OCI-LY7 (cell line): Measurements from ENCODE around the gene COPZ1. TPM values are rescaled to one million over a fixed set of nuclear protein-coding genes. Genes with fewer than 3 reads are reported as not detected.

Source experiments
- BruUV-seq: library from RNA; stranded (reverse); fragments of 400-500 nt; replicated peaks from 2 replicates; lab custom pipeline; 2021; lab: Mats Ljungman, UMichigan
- CTCF ChIA-PET: fragments of 300-600 bp; sonication (Branson Sonifier 250); formaldehyde crosslinking; loops from one replicate; lab custom pipeline; 2022; ENCODE audit warnings: antibody characterized with exemption; ENCODE audit not compliant: unreplicated experiment; lab: Charles Lee
- POLR2A ChIA-PET: fragments of 300-600 bp; sonication (Branson Sonifier 250); formaldehyde crosslinking; loops from one replicate; lab custom pipeline; 2022; ENCODE audit warnings: antibody characterized with exemption; lab: Charles Lee
- DNase-seq: peaks from one replicate; pipeline ENCODE4 v3.0.0-alpha.2; 2015; ENCODE audit warnings: low spot score
- H2AFZ ChIP-seq: fragments of 200-600 bp; sonication (generic), shearing (Covaris generic); 2 replicates; pipeline ENCODE4 v1.6.1; 2014; ENCODE audit warnings: mild to moderate bottlenecking, antibody characterized with exemption, low read length, moderate library complexity
- H3K27ac ChIP-seq: fragments of 200-600 bp; sonication (generic); 2 replicates; pipeline ENCODE4 v1.5.1; 2014; ENCODE audit warnings: mixed run types, low read depth, mild to moderate bottlenecking, moderate library complexity, low read length, inconsistent platforms; ENCODE audit not compliant: poor library complexity, severe bottlenecking
- H3K36me3 ChIP-seq: fragments of 200-600 bp; sonication (generic); 2 replicates; pipeline ENCODE4 v1.6.1; 2014; ENCODE audit warnings: mild to moderate bottlenecking, antibody characterized with exemption, low read length, moderate library complexity, mixed read lengths; ENCODE audit not compliant: insufficient read depth
- H3K4me1 ChIP-seq: fragments of 200-600 bp; sonication (generic); 2 replicates; pipeline ENCODE4 v1.5.1; 2014; ENCODE audit warnings: mild to moderate bottlenecking, low read length; ENCODE audit not compliant: insufficient read depth, poor library complexity, severe bottlenecking
- H3K4me2 ChIP-seq: fragments of 200-600 bp; sonication (generic); 2 replicates; pipeline ENCODE4 v1.6.1; 2014; ENCODE audit warnings: mild to moderate bottlenecking, low read length
- H3K4me3 ChIP-seq: fragments of 200-600 bp; sonication (generic); 2 replicates; pipeline ENCODE4 v1.5.1; 2014; ENCODE audit warnings: mild to moderate bottlenecking, low read depth, low read length; ENCODE audit not compliant: poor library complexity, severe bottlenecking
- H3K79me2 ChIP-seq: fragments of 200-600 bp; sonication (generic); 2 replicates; pipeline ENCODE4 v1.6.1; 2016; ENCODE audit warnings: low read depth, mild to moderate bottlenecking, low read length, moderate library complexity, mixed read lengths; ENCODE audit not compliant: insufficient read depth
- H3K9me2 ChIP-seq: fragments of 200-600 bp; sonication (generic); 2 replicates; pipeline ENCODE4 v1.6.1; 2016; ENCODE audit warnings: mild to moderate bottlenecking, low read length, mixed read lengths; ENCODE audit not compliant: insufficient read depth
- H3K9me3 ChIP-seq: fragments of 200-600 bp; sonication (generic); 2 replicates; pipeline ENCODE4 v1.6.1; 2014; ENCODE audit warnings: mild to moderate bottlenecking, mixed run types, low read length, mixed read lengths
- H4K20me1 ChIP-seq: fragments of 200-600 bp; sonication (generic); 2 replicates; pipeline ENCODE4 v1.6.1; 2014; ENCODE audit warnings: mild to moderate bottlenecking, antibody characterized with exemption, low read length, moderate library complexity, mixed read lengths; ENCODE audit not compliant: insufficient read depth
- EZH2phosphoT487 ChIP-seq: fragments of 200-600 bp; sonication (generic); IDR thresholded peaks from 2 replicates; pipeline ENCODE4 v1.6.1; 2018; ENCODE audit warnings: low read depth, borderline replicate concordance, mild to moderate bottlenecking, mixed run types, antibody characterized with exemption, low read length, moderate library complexity, mixed read lengths
- intact Hi-C: fragments of 100-400 bp; cut with micrococcal nuclease; formaldehyde crosslinking; loops from one replicate; pipeline ENCODE4 v1.10.0; 2022; ENCODE audit not compliant: unreplicated experiment
- total RNA-seq, 2 experiments: library from RNA; depleted of rRNA in 1 of 2; stranded (reverse); fragments of >200 nt in 1 of 2; shearing (Covaris generic) in 1 of 2; gene quantifications; 2 replicates each; pipeline ENCODE4 v1.2.3, GENCODE V29; 2014 to 2022
- TF ChIP-seq, protein P1 (sequence below): fragments of 200-600 bp; sonication (generic); conservative IDR thresholded peaks from 2 replicates; pipeline ENCODE4 v1.5.1; 2014; ENCODE audit warnings: mild to moderate bottlenecking, antibody characterized with exemption, low read length, moderate library complexity, mixed read lengths

Gene COPZ1
- total RNA-seq, 2 experiments from 2014 or later = 86.0 to 121 TPM

DNA sequence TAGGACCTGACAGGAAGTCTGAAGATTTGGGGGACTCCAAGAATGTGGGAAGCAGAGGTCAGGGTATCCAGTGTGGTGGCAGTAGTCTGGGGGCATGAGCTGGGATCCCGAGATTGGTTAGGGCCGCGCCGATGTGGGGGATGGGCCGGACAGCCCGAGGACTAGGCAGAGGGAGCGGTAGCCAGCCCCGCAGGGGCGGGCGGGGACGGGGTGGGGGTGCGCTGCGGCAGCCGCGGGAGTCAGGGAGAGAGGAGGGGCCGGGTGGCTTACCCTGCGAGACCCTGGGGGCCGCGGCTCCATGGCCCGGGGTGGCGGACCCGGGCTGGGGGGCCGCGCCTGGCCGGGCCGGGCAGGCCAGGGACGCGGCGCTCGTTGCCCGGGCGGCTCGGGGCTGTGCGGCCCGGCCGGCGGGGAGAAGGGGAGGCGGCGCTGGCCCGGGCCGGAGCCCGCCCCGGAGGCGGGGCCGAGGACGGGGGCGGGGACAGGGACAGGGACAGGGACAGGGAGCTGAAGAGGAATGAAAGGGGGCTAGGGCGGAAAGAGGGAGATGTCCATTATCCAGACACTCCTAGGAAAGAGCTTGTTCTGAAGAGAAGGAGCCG, 54.0 kb downstream of the COPZ1 start:
- H4K20me1 ChIP-seq = no peaks in the 10 kb centered on the region
- peak overlapping the region; percentile 54 for H3K4me3 ChIP-seq
- BruUV-seq = no TSS peak
- H3K9me3 ChIP-seq = no peaks in the 10 kb centered on the region
- TF ChIP-seq EZH2phosphoT487 = no peak
- TF ChIP-seq, protein P1, sequence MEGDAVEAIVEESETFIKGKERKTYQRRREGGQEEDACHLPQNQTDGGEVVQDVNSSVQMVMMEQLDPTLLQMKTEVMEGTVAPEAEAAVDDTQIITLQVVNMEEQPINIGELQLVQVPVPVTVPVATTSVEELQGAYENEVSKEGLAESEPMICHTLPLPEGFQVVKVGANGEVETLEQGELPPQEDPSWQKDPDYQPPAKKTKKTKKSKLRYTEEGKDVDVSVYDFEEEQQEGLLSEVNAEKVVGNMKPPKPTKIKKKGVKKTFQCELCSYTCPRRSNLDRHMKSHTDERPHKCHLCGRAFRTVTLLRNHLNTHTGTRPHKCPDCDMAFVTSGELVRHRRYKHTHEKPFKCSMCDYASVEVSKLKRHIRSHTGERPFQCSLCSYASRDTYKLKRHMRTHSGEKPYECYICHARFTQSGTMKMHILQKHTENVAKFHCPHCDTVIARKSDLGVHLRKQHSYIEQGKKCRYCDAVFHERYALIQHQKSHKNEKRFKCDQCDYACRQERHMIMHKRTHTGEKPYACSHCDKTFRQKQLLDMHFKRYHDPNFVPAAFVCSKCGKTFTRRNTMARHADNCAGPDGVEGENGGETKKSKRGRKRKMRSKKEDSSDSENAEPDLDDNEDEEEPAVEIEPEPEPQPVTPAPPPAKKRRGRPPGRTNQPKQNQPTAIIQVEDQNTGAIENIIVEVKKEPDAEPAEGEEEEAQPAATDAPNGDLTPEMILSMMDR = no peak
- DNase-seq = peak; percentile 33
- intact Hi-C loops = no loop called here
- ChIA-PET CTCF (interaction anchor here (0.8 to 1.4 kb wide), 8 partner anchors 9 to 87 kb away, joined by 3 to 9 read pairs (median 4); no protein-coding TSS in a partner anchor), POLR2A (interaction anchor here (1.0 kb wide), 1 partner anchor 8 kb away, joined by 3 read pairs; no protein-coding TSS in a partner anchor)
- H2AFZ ChIP-seq = peak overlapping the region; percentile 86; the same call in 1 of the 2 replicates
- H3K9me2 ChIP-seq = no peaks in the 10 kb centered on the region
- no peaks in the 10 kb centered on the region for H3K79me2 ChIP-seq
- H3K36me3 ChIP-seq = no peaks in the 10 kb centered on the region
- H3K27ac ChIP-seq = no peak overlapping the region
- H3K4me2 ChIP-seq = peak overlapping the region; percentile 75
- H3K4me1 ChIP-seq = peaks cover 15% of the 10 kb centered on the region

DNA sequence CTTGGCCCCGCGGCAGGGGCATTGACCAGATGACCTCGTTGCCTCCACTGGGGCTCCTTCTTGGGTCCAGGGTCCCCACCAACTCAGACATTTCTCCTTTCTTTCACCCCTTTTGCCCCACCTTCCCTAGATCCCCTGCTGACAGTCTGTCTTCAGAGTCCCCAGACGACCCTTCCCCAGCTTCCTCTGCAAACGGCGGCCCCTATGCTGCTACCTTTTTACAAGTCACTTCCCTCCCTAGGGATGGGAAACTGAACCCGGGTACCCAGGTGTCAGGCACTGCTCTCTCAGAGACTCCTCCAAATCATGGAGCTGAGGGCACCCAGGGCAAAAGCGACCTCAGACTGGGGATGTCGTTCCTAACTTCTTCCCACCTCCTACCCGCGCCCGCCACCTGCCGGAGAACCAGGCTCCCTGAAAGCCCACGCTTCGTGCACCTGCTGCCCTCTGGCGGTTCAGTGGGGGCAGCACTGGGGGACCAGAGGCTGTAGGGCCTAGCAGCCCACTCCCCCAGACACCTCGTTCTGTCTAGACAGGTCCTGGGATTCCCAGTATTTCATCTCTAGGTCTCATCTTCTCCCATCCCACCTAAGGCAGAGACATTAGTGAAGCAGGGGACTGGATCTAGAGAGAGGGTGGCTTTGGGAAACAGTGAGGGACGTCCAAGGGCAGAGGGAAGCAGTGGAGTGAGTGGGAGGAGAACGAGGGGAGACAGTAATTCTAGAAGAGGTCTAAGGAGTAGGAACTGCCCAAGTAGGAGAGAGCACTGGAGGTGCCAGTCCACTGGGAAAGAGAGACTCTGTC, 54.7 kb downstream of the COPZ1 start:
- no peaks in the 10 kb centered on the region for H3K9me2 ChIP-seq
- H3K79me2 ChIP-seq = no peaks in the 10 kb centered on the region
- H3K4me1 ChIP-seq = peaks cover 22% of the 10 kb centered on the region
- peak overlapping the region; percentile 54 for H3K4me3 ChIP-seq
- H3K4me2 ChIP-seq = peak overlapping the region; percentile 75
- H4K20me1 ChIP-seq = no peaks in the 10 kb centered on the region
- TF ChIP-seq EZH2phosphoT487 = no peak
- TF ChIP-seq, protein P1 = peak; percentile 100
- intact Hi-C loops = no loop called here
- no TSS peak for BruUV-seq
- no peaks in the 10 kb centered on the region for H3K36me3 ChIP-seq
- no peaks in the 10 kb centered on the region for H3K9me3 ChIP-seq
- peak; percentile 90 for DNase-seq
- H3K27ac ChIP-seq = no peak overlapping the region
- CTCF ChIA-PET = interaction anchor here (0.7 to 1.4 kb wide), 9 partner anchors 8 to 152 kb away, joined by 3 to 9 read pairs (median 4); no protein-coding TSS in a partner anchor
- POLR2A ChIA-PET = interaction anchor here (0.6 kb wide), 1 partner anchor 170 kb away, joined by 5 read pairs; no protein-coding TSS in a partner anchor
- peak overlapping the region; percentile 86; the same call in 1 of the 2 replicates for H2AFZ ChIP-seq
